KOPT-K1 (cell line): ENCODE data around the gene PHGDH.
A peak's percentile ranks its signal among the peaks of the same experiment; 100 is the strongest.
"Not testable (repeated sequence)": the region's sequence is repeated elsewhere in the genome, so short reads cannot be mapped to it uniquely, and the experiment has no call there.

Experiments
- H3K27ac ChIP-seq: fragments of 200-600 bp; sonication (generic); 2 replicates; pipeline ENCODE4 v1.5.1; 2016; ENCODE audit warnings: antibody characterized with exemption, mild to moderate bottlenecking, low read depth, low read length; ENCODE audit not compliant: poor library complexity, severe bottlenecking
- H3K36me3 ChIP-seq: fragments of 200-600 bp; sonication (generic); 2 replicates; pipeline ENCODE4 v1.5.1; 2017; ENCODE audit warnings: antibody characterized with exemption, mild to moderate bottlenecking, low read length, moderate library complexity; ENCODE audit not compliant: insufficient read depth
- H3K9me3 ChIP-seq: fragments of 200-600 bp; sonication (generic); 2 replicates; pipeline ENCODE4 v1.5.1; 2017; ENCODE audit warnings: antibody characterized with exemption, low read length, mild to moderate bottlenecking; ENCODE audit not compliant: insufficient read depth, poor library complexity, severe bottlenecking

Gene PHGDH

DNA sequence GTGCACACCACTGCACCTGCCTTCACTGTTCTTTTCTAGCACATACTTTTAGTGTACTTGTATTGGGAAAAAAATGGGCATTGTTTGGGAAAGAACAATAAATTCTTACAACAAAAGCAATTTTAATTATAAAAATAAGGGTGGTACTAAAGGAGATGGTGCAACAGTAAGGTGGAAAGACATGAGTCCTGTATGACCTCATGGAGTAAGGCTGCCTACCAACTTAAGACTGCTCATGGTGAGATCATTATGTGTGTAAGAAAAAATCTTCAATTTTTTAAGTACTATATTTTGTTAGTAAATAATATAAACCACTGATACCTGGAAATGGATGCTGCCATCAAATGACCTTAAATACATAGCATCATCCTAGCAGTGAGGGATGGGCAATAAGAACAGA is 29.6 kb upstream of the PHGDH start:
- Histone ChIP-seq H3K27ac (no peak overlapping the region), H3K36me3 (no peaks in the 10 kb centered on the region), H3K9me3 (no peaks in the 10 kb centered on the region)

- no peak overlapping the region for H3K27ac ChIP-seq
- H3K36me3 ChIP-seq, result no peaks in the 10 kb centered on the region
- H3K9me3 ChIP-seq, result no peaks in the 10 kb centered on the region
These were observed 27.8 kb upstream of the PHGDH start for GRCh38 chr1:119683893-119684292.

GRCh38 chr1:119686661-119687060 is 25.1 kb upstream of the PHGDH start:
- H3K36me3 ChIP-seq, result no peaks in the 10 kb centered on the region
- H3K27ac ChIP-seq, result no peak overlapping the region

GRCh38 chr1:119687434-119688079 is 24.2 kb upstream of the PHGDH start:
- H3K27ac ChIP-seq, result no peak overlapping the region

More at GRCh38 chr1:119686661-119687060, 25.1 kb upstream of the PHGDH start:
- H3K9me3 ChIP-seq, result no peaks in the 10 kb centered on the region

GRCh38 chr1:119688810-119689209 is 22.9 kb upstream of the PHGDH start:
- Histone ChIP-seq H3K27ac (no peak overlapping the region), H3K36me3 (no peaks in the 10 kb centered on the region), H3K9me3 (no peaks in the 10 kb centered on the region)

More at GRCh38 chr1:119687434-119688079, 24.2 kb upstream of the PHGDH start:
- H3K9me3 ChIP-seq, result no peaks in the 10 kb centered on the region
- H3K36me3 ChIP-seq, result no peaks in the 10 kb centered on the region

DNA sequence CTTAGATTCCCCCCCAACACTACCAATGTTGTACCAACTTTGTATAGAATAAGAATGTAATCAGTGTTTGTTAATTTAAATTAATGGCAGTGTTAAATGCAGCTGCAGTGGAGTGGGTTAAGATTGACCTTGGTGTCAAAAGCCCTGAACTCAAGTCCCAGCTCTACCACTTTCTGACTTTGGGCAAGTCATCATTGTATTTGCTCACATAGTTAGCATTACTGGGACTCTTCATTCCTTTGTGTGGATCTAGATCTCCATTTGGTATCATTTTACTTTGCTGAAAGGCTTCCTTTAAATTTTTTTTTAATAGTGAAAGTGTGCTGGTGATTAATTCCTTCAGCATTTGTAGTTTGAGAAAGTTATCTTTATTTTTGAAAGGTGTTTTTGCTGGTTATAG is 22.2 kb upstream of the PHGDH start:
- Histone ChIP-seq H3K36me3 (no peaks in the 10 kb centered on the region), H3K9me3 (no peaks in the 10 kb centered on the region), H3K27ac (no peak overlapping the region)

DNA sequence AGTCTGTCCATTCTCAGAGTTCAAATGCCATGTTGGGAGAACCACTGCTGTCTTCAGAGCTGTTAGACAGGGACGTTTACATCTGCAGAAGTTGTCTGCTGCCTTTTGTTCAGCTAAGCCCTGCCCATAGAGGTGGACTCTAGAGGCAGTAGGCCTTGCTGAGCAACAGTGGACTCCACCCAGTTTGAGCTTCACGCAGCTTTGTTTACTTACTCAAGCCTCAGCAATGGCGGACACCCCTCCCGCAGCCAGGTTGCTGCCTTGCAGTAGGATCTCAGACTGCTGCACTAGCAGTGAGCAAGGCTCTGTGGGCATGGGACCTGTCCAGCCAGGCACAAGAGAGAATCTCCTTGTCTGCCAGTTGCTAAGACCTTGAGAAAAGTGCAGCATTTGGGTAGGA is 14.9 kb upstream of the PHGDH start:
- peaks cover 16% of the 10 kb centered on the region for H3K9me3 ChIP-seq
- H3K36me3 ChIP-seq, H3K27ac ChIP-seq: not testable (repeated sequence)

DNA sequence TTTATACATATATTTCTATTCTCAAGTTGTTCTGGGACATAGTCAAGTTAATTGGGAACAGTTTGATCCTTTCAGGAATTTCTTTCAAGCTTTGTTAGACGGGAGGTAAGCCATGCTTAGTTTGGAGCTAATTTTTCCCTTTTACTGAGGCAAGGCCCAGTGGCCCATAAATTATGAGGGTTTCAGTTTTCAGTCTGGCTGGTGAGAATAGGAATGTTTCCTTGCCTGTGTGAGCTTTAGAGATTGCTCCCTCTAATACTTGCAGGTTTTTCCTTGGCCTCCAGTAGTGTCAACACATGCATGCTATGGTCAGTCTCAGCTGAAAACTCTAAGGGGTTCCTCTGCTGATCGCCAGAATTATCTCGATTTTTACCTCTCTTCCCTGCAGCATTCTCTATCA is 14.1 kb upstream of the PHGDH start:
- no peak overlapping the region for H3K27ac ChIP-seq
- H3K36me3 ChIP-seq, result no peaks in the 10 kb centered on the region
- H3K9me3 ChIP-seq, result peaks cover 23% of the 10 kb centered on the region

DNA sequence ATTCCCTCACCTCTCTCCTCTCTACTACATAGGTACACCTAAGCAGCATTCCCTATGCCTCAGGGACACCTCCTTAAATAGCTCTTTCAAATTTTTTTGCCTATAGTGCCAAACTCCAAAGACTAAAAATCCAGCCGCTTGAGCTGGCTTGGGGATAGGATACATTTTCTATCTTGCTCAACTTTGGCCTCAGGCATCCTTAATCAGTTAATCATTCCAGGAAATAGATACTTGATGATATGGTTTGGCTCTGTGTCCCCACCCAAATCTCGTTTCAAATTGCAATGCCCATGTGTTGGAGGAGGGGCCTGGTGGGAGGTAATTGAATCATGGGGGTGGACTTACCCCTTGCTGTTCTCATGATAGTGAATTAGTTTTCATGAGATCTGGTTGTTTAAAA is 11.4 kb upstream of the PHGDH start:
- peaks cover 35% of the 10 kb centered on the region for H3K9me3 ChIP-seq
- H3K36me3 ChIP-seq, result no peaks in the 10 kb centered on the region
- no peak overlapping the region for H3K27ac ChIP-seq

DNA sequence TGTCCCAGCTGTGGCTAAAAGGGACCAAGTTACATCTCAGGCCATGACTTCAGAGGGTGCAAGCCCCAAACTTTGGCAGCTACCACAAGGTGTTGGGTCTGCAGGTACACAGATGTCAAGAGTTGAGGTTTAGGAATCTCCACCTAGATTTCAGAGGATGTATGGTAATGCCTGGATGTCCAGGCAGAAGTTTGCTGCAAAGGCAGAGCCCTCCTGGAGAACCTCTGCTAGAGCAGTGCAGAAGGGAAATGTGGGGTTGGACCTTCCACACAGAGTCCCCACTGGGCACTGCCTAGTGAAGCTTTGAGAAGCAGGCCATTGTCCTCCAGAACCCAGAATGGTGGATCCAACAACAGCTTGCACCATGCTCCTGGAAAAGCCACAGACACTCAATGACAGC is 10.1 kb upstream of the PHGDH start:
- H3K36me3 ChIP-seq, result no peaks in the 10 kb centered on the region
- H3K27ac ChIP-seq, result no peak overlapping the region
- peaks cover 36% of the 10 kb centered on the region for H3K9me3 ChIP-seq

DNA sequence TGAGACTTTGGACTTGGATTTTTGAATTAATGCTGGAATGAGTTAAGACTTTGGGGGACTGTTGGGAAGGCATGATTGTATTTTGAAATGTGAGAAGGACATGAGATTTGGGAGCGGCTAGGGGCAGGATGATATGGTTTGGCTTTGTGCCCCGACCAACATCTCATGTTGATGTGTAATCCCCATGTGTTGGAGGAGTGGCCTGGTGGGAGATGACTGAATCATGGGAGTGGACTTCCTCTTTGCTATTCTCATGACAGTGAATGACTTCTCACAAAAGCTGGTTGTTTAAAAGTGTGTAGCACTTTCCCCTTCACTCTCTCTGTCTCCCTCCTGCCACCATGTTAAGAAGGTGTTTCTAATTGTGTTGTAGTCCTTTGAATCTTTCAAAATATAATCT is 9.3 kb upstream of the PHGDH start:
- H3K9me3 ChIP-seq, result peaks cover 36% of the 10 kb centered on the region
- no peak overlapping the region for H3K27ac ChIP-seq
- H3K36me3 ChIP-seq, result no peaks in the 10 kb centered on the region

GRCh38 chr1:119703666-119704450 is 7.9 kb upstream of the PHGDH start:
- H3K9me3 ChIP-seq, result peaks cover 36% of the 10 kb centered on the region
- H3K36me3 ChIP-seq, result no peaks in the 10 kb centered on the region
- H3K27ac ChIP-seq, result no peak overlapping the region

DNA sequence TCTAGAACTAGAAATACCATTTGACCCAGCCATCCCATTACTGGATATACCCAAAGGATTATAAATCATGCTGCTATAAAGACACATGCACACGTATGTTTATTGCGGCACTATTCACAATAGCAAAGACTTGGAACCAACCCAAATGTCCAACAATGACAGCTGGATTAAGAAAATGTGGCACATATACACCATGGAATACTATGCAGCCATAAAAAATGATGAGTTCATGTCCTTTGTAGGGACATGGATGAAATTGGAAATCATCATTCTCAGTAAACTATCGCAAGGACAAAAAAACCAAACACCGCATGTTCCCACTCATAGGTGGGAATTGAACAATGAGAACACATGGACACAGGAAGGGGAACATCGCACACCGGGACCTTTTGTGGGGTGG is 5.1 kb upstream of the PHGDH start:
- H3K9me3 ChIP-seq, result peaks cover 23% of the 10 kb centered on the region
- H3K27ac ChIP-seq, H3K36me3 ChIP-seq: not testable (repeated sequence)

- H3K36me3 ChIP-seq, H3K9me3 ChIP-seq: not testable (repeated sequence)
- H3K27ac ChIP-seq, result peak overlapping the region; percentile 85
These were observed 354 bp upstream of the PHGDH start for GRCh38 chr1:119711356-119711803.

- no peaks in the 10 kb centered on the region for H3K9me3 ChIP-seq
- H3K27ac ChIP-seq, result peak overlapping the region; percentile 85
- peaks cover 8% of the 10 kb centered on the region; the same call in 1 of the 2 replicates for H3K36me3 ChIP-seq
These were observed 756 bp downstream of the PHGDH start for GRCh38 chr1:119712342-119713038.
